Measurements from ENCODE around the gene SZT2.
"Not testable (repeated sequence)": the region's sequence is repeated elsewhere in the genome, so short reads cannot be mapped to it uniquely, and the experiment has no call there.

Gene SZT2

GRCh38 chr1:43463479-43463878, 73.8 kb downstream of the SZT2 start:
- DNase-seq, result peak; percentile 4

- DNase-seq, result no peak
These were observed 75.2 kb downstream of the SZT2 start for GRCh38 chr1:43464681-43465504.

- peak; percentile 68 for DNase-seq
These were observed 75.9 kb downstream of the SZT2 start for GRCh38 chr1:43465505-43466067.

- no peak for DNase-seq
These were observed 76.7 kb downstream of the SZT2 start for GRCh38 chr1:43466403-43466802.

GRCh38 chr1:43468414-43468813, 78.7 kb downstream of the SZT2 start:
- no peak for DNase-seq

- DNase-seq, result no peak
These were observed 80.2 kb downstream of the SZT2 start for GRCh38 chr1:43469932-43470331.

- no peak for DNase-seq
These were observed 82.4 kb downstream of the SZT2 start for GRCh38 chr1:43472087-43472462.

- DNase-seq, result not testable (repeated sequence)
These were observed 82.9 kb downstream of the SZT2 start for GRCh38 chr1:43472463-43473151.

- no peak for DNase-seq
These were observed 83.8 kb downstream of the SZT2 start for GRCh38 chr1:43473463-43473862.

GRCh38 chr1:43475611-43476401, 86.1 kb downstream of the SZT2 start:
- DNase-seq, result not testable (repeated sequence)

GRCh38 chr1:43477716-43478115, 88.0 kb downstream of the SZT2 start:
- no peak for DNase-seq

- no peak for DNase-seq
These were observed 89.7 kb downstream of the SZT2 start for GRCh38 chr1:43479414-43479813.

GRCh38 chr1:43481491-43481890, 91.8 kb downstream of the SZT2 start:
- DNase-seq, result no peak

- DNase-seq, result no peak
These were observed 92.5 kb downstream of the SZT2 start for GRCh38 chr1:43482215-43482614.

GRCh38 chr1:43484367-43484766, 94.7 kb downstream of the SZT2 start:
- DNase-seq, result no peak

GRCh38 chr1:43488165-43488564, 98.5 kb downstream of the SZT2 start:
- DNase-seq, result no peak

GRCh38 chr1:43491061-43491460, 101.4 kb downstream of the SZT2 start:
- no peak for DNase-seq

GRCh38 chr1:43492826-43493225, 103.1 kb downstream of the SZT2 start:
- no peak for DNase-seq

GRCh38 chr1:43493661-43494450, 104.2 kb downstream of the SZT2 start:
- peak; percentile 47 for DNase-seq

- no peak for DNase-seq
These were observed 105.5 kb downstream of the SZT2 start for GRCh38 chr1:43495204-43495603.

- no peak for DNase-seq
These were observed 110.2 kb downstream of the SZT2 start for GRCh38 chr1:43499898-43500297.

- DNase-seq, result not testable (repeated sequence)
These were observed 112.1 kb downstream of the SZT2 start for GRCh38 chr1:43501806-43502205.
